Activated CD4-positive, alpha-beta T cell treated with anti-CD3 and anti-CD28 coated beads, Interleukin-2, amount 50 U/mL, for 16 hours (primary cell): ENCODE data around the gene RIC3.

Source experiments
- DNase-seq: peaks from one replicate; pipeline ENCODE4 v3.0.0-alpha.2; 2020

The RIC3 gene

DNA sequence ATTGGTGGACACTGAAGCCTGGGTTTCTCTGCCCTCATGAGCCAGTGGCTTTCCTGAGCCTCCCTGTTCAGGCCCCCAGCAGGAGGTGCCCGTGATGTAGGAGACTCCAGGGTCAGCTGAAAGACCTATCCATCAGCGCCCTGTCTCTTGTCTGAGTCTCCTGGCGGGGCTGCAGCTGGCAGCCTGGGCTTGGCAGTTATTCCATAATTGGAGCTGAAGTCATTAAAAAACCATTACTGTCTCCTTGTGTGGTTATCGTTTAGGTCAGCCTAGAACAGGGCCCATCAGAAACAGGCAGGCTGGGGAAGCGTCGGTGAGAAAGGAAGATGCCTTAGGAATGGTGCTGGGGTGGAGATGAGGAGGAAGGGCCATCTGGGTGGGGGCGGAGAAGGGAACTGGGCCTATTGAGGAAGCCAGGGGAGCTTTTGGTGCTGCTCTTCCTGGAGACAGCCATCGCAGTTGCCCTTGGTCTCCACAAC, 82.8 kb downstream of the RIC3 start:
- no peak for DNase-seq

DNA sequence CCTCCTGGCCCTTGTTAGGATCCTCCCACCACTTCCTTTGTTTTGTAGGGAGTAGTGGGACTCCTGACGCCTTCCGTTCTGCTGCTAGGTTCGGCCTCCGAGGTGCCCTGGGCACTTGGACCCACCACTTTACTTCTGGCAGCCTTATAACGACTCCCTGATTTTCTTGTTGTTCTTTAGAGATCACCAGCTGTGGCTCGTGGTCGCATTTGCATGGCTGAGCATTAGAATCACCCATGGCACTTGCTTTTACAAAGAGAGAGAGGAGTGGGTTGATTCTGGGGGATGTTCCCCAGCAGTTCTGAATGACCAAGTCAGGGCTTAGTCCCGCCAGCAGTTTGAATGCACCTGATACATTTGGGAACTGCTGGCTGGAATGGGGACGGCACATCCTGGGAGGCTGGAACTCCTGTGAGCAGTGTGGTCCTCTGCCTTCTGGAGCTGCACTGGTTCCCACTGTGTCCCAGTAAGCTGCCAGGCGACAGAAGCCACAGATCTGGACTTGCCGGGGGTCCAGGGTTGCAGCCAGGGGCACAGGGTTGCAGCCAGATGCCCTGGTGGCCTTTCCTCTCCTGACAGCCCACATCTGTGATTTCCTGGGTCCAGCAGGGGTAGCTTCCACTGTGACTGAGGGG, 83.7 kb downstream of the RIC3 start:
- no peak for DNase-seq

DNA sequence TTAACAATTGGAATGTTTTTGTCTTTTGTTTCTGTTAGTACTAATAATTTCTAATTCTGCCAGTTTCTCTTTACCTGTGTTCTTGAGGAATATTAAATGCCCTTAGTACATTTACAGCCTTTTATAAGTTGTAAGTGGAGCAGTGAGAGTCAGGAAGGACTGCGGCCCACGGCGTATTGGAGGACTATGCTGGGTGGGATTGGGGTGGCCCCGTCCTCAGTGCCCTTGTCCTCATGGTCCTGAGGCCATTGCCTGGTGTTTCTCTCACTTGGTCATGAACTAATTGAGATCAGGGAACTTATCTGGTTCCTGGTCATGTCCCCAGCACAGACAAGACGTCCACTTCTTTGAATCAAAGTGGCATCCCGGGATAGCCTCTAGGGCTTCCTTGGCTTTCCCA, 84.5 kb downstream of the RIC3 start:
- no peak for DNase-seq

GRCh38 chr11:8083871-8084281, 84.9 kb downstream of the RIC3 start:
- DNase-seq = no peak

- DNase-seq = no peak
These were observed 85.8 kb downstream of the RIC3 start for GRCh38 chr11:8083088-8083395.

DNA sequence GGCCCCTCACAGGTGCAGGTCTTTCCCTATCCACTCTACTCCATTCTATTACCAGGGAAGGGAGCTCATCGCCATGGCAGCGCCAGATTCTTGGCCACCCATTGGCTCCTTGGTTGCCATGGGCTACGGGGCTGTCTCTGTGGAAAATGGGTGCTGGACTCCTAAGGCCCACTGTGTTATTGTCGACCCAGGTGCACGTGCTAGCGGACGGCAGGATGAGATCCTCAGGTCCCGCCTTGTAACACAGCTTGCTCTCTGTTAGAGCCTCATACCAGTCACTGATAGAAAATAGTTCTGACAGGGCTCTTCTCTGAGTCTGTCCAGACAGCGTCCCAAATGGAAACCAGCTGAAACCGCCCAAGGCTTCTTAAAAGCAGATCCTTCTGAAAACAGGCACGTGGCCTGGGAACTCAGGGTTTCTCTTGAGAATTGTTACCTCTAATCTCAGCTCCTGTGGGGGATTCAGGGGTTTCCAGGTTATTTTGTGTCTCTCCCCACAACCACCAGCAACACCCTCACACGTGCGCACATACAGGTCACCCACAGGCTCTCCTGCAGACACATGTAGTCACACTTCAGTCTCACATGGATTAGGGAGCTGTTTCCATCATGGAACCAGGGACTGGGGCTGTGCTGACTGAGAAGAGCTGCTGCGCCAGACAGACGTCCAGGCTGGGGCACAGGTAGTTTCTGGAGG, 86.3 kb downstream of the RIC3 start:
- DNase-seq = no peak

- DNase-seq = no peak
These were observed 87.1 kb downstream of the RIC3 start for GRCh38 chr11:8081591-8082250.

DNA sequence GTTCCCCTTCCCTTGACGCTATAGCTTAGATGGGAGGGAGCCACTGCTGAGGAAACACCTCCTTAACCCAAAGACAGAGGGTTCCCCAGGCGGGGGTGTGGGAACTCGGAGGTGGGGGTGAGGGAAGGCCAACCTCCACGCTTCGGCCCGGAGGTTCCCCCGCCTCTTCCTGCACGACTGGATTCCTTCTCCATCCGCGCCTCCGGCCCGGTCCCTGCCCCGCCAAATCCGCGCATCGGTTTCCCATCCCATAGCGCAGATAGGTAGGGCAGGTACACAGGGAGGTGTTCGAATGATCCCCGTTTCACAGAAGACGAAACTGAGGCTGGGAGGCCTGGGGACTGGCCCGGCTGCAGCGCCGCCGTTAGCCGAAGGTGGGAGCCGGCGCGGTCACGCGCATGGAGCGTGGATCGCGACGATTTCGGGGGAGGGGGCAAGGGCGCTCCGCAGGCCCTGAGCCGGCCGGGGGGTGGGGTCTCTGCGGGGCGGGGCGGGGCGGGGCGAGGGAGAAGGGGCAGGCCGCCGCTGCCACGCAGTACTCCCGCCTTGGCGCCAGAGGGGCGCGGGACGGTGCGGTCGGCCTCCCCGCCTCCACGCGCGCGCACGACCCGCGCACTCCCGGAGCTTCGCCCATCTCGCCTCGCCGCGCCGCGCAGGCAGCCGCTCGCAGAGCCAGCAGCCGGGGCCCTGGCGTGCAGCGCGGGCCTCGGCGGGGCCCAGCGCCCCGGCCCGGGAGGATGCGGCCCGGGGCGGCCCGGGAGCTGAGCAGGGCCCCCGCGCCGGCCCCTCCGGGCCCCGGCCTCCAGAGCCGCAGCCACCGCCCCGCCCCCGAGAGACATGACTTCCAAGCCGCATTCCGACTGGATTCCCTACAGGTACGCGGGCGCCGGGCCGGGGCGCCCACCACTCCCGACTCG, 87.9 kb downstream of the RIC3 start, which contains the start of gene TUB:
TUB (plus strand) TSS at position 538 of the 917 bp plus-strand sequence; CDS start at position 838, 300 bp downstream.
- DNase-seq = no peak

- DNase-seq = no peak
These were observed 88.7 kb downstream of the RIC3 start for GRCh38 chr11:8080069-8080670.

DNA sequence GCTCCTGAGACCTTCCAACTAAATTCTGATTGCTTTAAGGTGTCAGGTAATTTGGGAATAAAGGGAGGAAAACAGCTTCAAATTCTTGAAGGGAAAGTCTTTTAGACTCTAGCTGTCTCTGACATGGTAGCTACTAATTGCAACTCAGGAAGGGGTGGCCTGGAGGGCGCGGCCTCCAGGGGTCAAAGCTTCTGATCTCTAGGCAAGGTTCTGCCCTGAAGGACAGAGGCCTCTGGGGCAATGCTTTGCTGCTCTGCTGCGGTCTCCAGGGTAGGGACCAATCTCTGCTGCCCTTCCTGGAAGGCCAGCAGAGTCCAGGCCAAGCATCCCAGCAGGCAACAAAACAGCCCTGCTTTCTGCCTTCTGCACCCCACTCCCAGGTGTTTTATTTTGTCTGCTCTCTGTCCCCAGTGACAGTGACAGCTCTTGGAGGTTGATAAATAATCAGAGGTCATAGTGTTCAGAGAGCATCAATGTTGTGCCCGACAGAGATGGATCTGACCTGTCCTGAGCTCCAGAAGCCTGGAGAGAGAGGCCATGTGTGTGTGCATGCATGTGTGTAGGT, 89.6 kb downstream of the RIC3 start:
- DNase-seq = no peak

DNA sequence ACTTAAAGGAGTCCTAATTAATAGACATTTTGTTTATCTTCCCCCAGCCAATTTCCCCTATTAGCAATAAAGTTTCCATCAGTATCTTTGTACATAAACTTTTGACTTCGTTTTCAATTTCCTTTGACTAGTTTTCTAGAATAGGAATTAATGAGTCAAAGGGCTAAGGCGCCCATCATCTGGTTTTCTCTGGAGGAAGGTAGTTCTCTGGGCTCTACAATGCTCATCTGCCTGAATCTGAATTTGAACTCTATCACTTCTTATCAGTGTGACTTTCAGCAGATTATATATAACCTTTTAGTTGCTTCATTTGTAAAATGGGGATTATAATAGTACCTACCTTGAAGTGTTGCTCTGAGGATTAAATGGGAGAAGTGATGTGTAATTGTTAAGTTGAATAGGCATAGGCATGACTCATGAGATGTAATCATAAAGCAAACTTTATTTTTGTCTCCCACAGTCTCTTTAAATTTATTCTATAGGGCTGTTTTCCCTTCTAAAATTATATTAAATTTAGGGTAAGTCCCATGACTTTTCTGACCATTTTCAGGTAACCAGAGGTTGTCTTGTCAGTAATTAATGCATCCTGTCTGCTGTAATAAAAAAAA, 93.6 kb downstream of the RIC3 start:
- no peak for DNase-seq

DNA sequence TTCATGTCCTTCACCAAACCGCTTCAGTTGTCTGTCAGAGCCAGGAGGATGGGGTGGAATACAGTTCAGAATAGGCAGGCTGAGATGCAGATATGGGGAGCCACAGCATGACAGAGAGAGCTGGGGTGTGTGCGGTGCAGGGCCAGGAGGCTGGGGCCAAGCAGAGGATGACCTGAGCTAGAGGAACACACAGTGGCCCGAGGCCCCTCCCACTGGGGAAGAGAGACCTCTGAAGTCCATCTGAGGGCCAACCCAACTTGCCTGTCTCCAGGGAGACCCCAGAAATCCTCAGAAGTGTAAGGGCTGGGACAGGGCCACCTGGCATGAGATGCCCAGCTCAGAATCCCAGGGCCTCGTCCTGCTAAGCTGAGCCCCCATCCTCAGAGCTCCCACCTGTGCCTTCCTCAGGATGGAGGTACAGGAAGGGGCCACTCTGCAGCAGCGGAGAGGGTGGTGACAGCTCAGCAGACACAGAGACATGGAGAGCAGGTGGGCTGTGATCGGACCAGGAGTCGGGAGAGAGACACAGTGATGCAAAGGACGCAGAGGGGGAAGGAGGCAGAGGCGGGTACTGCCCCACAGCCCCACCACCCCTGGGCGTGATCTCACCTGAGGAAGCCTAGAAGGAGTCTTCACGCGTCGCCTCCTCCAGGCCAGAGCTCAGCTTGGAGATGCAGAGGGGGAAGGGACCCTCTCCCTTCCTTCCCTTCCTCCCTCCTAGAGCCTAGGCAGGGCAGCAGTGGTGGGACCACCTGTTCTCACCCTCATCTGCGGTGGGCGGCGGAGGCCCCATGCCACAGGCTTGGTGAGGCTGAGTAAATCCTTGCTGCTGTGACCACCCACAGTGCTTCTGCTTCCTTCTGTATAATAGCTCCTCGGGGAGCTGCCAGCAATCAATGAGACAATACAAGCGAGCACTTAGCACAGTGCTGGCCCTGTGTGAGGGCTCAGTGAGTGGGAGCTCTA, 96.9 kb downstream of the RIC3 start:
- no peak for DNase-seq

DNA sequence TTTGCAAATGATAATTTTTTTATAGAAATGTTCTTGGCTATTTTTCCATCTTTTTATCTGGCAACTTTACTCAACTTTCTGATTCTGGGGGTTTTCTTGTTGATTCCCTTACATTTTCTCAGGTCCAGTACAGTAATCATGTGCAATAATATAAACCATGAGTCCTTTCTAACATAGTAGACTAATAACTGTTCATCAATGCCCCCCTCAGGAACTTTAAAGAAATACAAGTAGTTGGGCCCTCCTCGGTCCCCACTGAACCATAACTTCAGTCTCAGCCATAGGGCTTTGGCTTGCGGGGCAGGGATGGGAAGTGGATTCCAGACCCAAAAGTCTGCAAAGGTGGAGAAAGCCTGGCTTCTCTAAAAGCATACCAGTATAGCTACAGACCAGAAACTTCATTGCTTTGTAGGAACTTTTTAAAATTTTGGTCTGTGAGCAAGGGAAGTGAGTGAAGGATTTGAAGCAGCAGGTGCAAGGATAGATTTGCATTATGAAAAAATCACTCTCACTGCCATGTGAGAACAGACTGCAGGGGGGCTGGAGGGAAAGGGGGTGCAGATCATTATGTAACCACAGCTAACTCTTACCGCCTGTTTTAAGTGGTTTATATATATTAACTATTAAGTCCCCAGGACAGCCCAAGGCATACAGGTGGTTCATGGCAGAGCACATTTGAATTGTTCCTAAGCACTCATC, 98.3 kb downstream of the RIC3 start:
- DNase-seq = peak; percentile 32

DNA sequence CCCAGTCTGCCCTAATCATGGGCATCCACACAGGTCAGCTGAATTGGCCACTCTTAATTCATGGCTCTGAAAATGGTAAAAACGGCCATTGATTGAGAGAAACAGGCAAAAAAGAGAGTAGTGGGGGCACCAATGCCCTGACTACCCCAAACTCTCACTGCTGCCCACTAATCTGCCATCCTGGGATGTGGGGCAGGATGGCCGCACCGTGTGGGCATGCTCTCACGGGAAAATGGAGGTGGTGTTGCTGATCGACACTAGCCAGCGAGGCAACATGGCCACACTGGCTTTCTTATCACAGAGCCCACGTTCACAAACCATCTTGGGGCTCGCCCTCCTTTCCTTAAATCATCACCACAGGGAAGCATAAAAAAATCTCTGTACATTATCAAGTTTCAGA, 99.1 kb downstream of the RIC3 start:
- DNase-seq = no peak

GRCh38 chr11:8068605-8069221, 100.1 kb downstream of the RIC3 start:
- DNase-seq = no peak

DNA sequence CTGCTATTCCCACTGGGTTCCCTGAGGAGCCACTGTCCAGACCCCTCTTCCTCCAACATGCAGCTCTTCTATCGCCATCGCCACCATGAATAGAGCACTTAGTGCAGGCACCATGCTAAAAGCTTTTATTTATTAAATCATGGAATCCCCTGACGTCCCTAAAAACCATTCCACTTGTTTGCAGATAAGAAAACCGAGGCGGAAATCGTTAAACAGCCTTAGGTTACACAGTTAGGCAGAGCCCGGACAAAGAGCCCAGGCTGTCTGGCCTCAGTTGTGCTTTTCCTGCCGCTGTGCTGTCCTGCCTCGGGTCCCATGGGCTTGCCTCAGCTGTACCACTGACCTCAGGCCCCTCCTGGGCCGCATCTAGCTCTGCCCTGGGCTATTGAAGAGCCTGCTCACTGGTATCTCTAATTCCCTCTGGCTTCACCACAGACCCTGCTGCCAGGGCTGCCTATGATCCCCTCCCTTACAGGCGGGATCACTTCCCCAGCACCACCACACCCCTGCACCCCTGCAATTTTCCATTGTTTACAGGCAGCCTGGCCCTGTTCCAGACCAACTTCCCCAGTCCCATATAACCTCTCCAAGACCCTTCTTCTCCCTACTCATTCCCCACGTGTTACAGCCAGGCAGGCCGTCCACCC, 100.8 kb downstream of the RIC3 start:
- no peak for DNase-seq

GRCh38 chr11:8067567-8067928, 101.3 kb downstream of the RIC3 start:
- no peak for DNase-seq

DNA sequence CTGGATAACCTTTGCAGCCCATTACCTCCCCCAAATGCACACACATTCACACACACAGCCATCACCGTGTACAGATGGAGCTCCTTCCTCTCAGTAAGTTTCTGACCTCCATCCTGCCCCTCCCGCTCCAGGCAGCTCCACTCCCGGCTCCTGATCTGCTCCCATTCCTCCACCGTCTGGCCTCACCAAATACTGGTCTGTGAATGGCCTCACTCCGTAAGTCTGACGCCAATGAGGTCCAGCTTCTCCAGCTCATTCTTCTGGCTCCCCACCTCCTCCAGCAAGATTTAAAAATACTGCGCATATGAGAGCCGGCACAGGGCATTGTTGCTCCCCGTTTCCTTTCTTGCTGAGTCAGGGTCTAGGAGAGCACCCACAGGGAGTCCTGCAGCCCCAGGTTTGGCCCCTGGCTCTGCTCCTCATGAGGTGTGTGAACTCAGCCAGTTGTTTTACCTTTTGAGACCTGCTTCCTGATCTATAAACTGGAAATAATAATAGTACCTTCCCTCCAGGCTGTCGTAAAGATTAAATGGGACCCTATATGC, 101.8 kb downstream of the RIC3 start:
- no peak for DNase-seq
